ENCODE results near the gene ABTB1.
"Not testable (repeated sequence)": the region's sequence is repeated elsewhere in the genome, so short reads cannot be mapped to it uniquely, and the experiment has no call there.

The ABTB1 gene

GRCh38 chr3:127650236-127650635, 22.5 kb upstream of the ABTB1 start:
- no peak for DNase-seq

DNA sequence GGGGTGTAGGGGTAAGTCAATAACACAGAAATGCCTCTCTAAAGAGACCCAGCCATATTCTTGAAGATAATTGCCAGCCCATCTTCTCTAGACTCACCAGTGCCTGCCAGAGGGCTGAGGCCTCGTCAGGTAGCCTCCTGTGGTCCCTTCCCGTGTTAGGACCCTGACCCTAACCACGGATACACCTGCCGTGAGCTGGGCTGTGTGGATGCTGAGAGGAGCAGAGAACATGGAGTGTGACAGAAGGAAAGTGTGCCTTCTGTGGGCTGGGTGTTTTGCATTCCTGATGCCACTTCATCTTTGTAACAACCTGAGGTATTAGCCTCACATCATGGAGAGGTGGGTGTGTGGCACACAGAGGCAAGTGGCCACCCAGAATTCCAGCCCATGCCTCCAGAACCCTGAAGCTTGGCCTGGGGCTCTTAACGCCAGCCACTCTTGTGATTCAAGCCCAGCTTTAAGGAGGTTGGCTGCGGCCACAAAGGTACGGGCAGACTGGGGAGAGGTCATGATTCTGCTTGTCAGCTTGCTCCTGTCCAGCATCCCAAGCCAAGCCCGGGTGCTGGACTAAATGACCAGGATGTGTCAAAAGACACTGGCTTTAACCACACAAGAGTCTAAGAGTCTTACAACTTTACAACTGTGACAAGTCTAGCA, 21.1 kb upstream of the ABTB1 start:
- no peak for DNase-seq

GRCh38 chr3:127652246-127652995, 20.3 kb upstream of the ABTB1 start:
- peak; percentile 53 to 64 for DNase-seq

DNA sequence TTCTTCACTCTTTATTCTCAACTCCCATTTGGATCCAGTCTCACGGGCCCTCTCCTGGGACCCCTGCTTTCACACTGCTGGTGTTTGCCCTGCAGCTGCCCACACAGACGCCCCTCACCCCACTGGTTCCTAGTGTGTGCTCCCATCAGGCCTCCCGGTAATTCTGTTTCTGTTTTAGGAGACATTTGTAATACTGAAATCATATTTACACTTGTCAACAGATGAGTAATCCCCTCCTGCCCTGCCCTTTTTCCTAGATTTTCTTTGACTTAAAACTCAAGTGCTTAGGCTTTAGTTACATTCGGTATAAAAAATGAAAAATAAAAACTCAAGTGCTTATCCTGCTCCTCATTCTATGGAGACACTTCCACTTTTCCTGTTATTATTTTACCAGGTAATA, 18.4 kb upstream of the ABTB1 start:
- no peak for DNase-seq

- not testable (repeated sequence) for DNase-seq
Measured at GRCh38 chr3:127654993-127655392, 17.8 kb upstream of the ABTB1 start.

GRCh38 chr3:127655641-127656040, 17.1 kb upstream of the ABTB1 start:
- no peak for DNase-seq

GRCh38 chr3:127656906-127657305, 15.8 kb upstream of the ABTB1 start:
- no peak for DNase-seq

DNA sequence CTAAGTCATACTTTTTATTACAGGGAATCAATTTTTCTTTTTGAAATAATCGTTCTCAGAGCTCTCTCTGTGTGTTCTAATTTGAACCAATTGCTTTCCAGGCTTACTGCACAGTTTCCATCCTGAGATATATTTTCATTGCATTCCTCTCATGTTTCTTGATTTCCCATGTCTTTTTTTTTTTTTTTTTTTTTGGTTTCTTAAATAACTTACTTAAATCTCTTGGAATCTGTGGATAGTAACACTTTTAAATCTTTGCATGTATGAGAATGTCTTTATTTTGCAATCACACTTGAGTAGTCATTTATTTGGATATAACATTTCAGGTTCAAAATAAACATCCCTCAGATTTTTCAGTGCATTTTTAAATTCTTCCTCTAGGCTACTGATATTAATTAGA, 14.5 kb upstream of the ABTB1 start:
- no peak for DNase-seq

- no peak for DNase-seq
Measured at GRCh38 chr3:127660621-127661251, 12.0 kb upstream of the ABTB1 start.

DNA sequence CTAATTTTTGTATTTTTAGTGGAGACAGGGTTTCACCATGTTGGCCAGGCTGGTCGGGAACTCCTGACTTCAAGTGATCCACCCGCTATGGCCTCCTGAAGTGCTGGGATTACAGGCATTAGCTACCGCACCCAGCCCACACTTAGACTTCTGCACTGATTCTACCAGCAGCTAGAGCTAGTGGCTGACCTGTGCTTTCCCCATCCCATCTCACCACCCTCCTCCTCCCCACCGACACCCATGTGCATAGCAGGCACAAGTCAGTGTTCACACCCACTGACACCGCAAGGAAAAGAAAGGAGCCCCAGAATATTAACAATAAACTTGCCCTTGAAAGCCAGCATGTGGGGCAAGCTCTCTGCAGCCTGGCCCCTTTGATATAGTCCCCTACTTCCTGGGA, 11.2 kb upstream of the ABTB1 start:
- DNase-seq: no peak

DNA sequence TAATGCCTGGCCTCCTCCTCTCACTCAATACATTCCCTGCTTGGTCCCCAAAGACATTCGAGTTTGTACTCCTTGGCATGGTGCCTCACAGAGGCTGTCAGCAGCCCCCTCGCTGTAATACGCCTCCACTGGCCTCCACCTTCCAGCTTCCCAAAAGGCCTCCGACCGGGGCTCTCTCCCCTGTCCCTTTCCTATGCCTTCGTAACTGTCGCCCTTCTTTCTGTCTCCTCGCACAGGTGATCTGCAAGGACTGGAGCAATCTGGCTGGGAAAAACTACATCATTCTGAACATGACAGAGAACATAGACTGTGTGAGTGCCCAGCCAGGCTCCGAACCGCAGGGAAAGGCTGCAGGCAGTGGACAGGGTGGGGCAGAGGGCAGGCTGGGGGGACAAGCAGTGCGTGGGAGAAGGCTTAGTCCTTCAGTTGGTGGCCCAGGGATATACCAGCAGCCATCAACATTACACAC, 10.7 kb upstream of the ABTB1 start:
- DNase-seq: no peak

GRCh38 chr3:127663151-127663550, 9.6 kb upstream of the ABTB1 start:
- DNase-seq: no peak

GRCh38 chr3:127665165-127665564, 7.6 kb upstream of the ABTB1 start:
- no peak for DNase-seq

DNA sequence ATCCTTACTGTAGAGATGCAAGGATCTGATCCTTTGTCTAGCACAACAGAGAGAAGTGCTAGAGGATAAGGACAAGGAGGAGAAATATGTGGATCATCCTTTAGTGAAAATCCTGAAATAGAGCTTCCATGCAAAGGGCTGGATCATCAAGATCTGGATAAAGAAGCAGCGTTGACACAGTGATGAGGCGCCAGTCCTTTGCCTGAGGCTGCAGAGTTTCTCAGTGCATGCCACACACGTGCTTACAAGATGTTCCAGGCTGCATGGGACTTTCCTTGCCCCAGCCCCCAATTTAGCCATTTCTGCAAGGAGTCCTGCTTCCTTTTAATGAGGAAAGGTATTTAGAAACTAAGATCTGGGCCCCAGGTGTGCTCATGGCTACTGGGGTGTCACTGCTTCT, 7.2 kb upstream of the ABTB1 start:
- no peak for DNase-seq

DNA sequence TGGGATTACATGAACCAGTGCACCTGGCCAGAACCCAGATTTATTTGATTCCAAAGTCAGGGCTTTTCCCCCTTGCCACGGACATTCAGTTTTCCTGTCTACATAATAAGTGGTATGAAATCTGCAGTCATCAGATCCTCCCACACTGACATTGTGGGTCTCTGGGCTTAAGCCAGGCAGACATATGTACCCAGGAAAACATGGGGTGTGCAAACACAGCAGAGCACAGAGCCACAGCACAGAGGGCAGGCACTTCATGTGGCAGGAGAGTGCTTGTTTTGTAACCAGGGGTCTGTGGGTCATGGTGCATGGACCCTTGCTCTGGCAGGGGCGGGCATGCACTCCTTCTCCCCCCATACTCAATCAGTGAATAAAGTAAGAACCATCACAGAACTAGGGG, 6.1 kb upstream of the ABTB1 start:
- DNase-seq: no peak

GRCh38 chr3:127667119-127667681, 5.6 kb upstream of the ABTB1 start:
- DNase-seq: no peak

DNA sequence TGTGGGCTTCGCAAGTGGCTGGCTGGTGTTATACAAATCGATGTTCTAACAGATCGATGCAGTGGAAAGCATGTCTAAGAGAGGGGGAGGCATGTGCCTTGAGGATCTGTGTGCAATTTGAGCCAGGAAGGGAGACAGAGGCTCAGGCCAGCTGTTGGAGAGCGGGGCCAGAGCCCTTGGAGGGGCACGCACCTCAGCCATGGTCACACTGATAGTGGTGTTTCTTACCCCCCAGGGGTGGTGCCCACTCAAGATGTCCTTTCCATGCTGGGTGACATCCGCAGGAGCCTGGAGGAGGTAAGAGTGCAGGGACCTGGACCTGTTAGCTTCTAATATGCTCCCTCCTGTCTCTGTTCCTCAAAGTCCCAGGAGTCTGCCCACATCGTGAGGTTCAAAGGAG, 3.8 kb upstream of the ABTB1 start:
- DNase-seq: no peak

DNA sequence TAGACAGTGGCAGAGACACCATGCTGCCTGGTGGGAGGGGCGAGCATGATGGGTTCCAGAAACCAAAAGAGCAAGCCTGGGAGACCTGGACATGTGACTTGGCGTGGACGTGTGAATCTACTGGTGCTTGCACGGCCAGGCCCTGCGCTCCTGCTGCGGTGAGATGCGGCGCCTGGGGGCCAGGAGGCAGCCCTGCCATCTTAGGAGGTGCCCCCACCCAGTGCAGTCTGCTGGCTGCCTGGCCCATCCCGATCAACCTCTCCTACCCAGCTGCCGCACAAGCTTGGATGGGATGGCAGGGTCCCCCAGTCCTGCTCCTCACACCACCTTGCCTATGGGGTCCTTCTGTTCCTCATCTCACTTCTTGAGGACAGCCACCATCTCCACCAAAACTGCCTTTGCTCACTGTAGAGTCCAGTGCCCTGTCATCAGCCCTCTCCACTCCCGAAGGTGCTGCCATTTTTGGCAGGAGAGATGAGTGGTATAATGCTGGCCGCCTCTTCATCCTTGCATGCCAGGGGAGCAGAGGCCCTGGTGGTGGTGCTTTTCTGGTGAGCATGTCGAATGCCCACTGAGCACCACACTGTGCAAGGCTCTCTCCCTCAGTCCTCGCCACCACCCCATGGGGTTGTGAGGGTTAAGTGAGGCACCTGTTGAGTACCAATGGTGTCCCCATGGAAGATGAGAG, 3.1 kb upstream of the ABTB1 start:
- DNase-seq: no peak

- DNase-seq: no peak
Measured at GRCh38 chr3:127670229-127670559, 2.6 kb upstream of the ABTB1 start.

DNA sequence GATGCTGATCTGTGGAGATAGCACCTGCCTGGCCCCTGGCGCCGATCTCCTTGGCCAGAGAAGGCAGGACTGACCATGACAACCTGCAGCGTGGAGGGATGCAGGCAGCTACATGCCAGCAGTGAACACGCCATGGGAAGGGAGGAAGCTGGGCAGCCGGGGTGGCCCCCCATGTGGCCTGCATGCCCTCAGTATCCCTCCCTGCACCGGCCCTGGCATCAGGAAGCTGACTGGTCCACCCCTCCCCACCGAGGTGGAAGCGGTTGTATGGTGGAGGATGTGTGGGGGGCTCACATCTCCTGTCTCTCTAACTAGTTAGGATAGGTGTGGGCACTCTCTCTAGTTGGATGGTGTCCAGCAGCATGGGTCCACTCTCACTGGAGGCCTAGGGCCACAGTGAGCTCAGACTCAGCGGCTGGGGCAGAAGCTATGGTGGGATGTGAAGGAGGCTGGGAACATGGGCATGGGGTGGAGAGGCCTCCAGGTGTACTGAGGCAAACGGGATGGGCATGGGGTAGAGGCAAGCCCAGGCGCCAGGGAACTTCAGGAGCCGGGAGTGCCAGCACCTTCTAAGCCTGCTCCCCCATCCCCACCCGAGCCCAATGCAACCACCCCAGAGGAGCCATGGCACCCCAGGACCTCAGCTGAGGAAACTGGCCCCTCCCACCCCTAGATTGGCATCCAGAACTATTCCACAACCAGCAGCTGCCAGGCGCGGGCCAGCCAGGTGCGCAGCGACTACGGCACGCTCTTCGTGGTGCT, 1.8 kb upstream of the ABTB1 start:
- DNase-seq: no peak

GRCh38 chr3:127671523-127672428, 976 bp upstream of the ABTB1 start:
- DNase-seq: peak in 1 of 2 experiments; percentile 33

All from AML-193 (cell line).